Common myeloid progenitor, CD34-positive (primary cell): ENCODE data around the gene SCP2D1. TPM values are rescaled to one million over a fixed set of nuclear protein-coding genes. Genes with fewer than 3 reads are reported as not detected.

Source experiments
- CTCF ChIA-PET: fragments of 350-600 bp; sonication (Branson Sonifier 250); formaldehyde crosslinking; loops from one replicate; lab custom pipeline; 2021; ENCODE audit warnings: antibody characterized with exemption; lab: Charles Lee
- POLR2A ChIA-PET: fragments of 350-600 bp; sonication (Branson Sonifier 250); formaldehyde crosslinking; loops from one replicate; lab custom pipeline; 2021; ENCODE audit warnings: antibody characterized with exemption; lab: Charles Lee
- DNase-seq, 3 donors: peaks; one replicate each; pipeline versions ENCODE4 v3.0.0 to v3.0.0-alpha.2; 2013
- H3K27ac ChIP-seq, 2 experiments: 1 replicate in 1 of 2; 2 replicates in 1 of 2; pipeline ENCODE4 v1.7.0; 2013; ENCODE audit warnings: inconsistent platforms in 2 of 2, low read length in 2 of 2, mild to moderate bottlenecking in 2 of 2, low read depth in 1 of 2, moderate library complexity in 1 of 2; ENCODE audit not compliant: severe bottlenecking in 2 of 2, insufficient read depth in 1 of 2, poor library complexity in 1 of 2
- H3K27me3 ChIP-seq, 5 experiments: replicated peaks in 2 of 5; 1 replicate in 3 of 5; 2 replicates in 2 of 5; pipeline versions ENCODE4 v1.6.1 to v1.7.0; 2013; ENCODE audit warnings: low read length in 4 of 5, mild to moderate bottlenecking in 2 of 5, moderate library complexity in 2 of 5, inconsistent platforms in 1 of 5; ENCODE audit not compliant: insufficient read depth in 5 of 5, control insufficient read depth in 4 of 5
- H3K36me3 ChIP-seq, 4 experiments: 1 replicate in 2 of 4; 2 replicates in 2 of 4; pipeline versions ENCODE4 v1.6.1 to v1.7.0; 2013; ENCODE audit warnings: low read length in 3 of 4, control low read depth in 1 of 4, mild to moderate bottlenecking in 1 of 4; ENCODE audit not compliant: control insufficient read depth in 4 of 4, insufficient read depth in 4 of 4
- H3K4me1 ChIP-seq, 4 experiments: 1 replicate in 3 of 4; 2 replicates in 1 of 4; pipeline versions ENCODE4 v1.6.1 to v1.7.1; 2013; ENCODE audit warnings: low read length in 3 of 4, mild to moderate bottlenecking in 3 of 4, control low read depth in 1 of 4, inconsistent platforms in 1 of 4, moderate library complexity in 1 of 4; ENCODE audit not compliant: control insufficient read depth in 4 of 4, insufficient read depth in 4 of 4; ENCODE audit errors: control extremely low read depth in 1 of 4
- H3K4me3 ChIP-seq, 7 experiments: 1 replicate in 4 of 7; 2 replicates in 3 of 7; pipeline versions ENCODE4 v1.5.1 to v1.7.0; 2013; ENCODE audit warnings: mild to moderate bottlenecking in 7 of 7, low read length in 6 of 7, moderate library complexity in 6 of 7, inconsistent platforms in 2 of 7, low read depth in 2 of 7, control low read depth in 1 of 7; ENCODE audit not compliant: insufficient read depth in 4 of 7, control insufficient read depth in 1 of 7; ENCODE audit errors: extremely low read depth in 1 of 7
- H3K9me3 ChIP-seq, 5 experiments: 1 replicate in 4 of 5; 2 replicates in 1 of 5; pipeline versions ENCODE4 v1.6.1 to v1.7.1; 2013; ENCODE audit warnings: low read length in 4 of 5, mild to moderate bottlenecking in 2 of 5, inconsistent platforms in 1 of 5, low read depth in 1 of 5, moderate library complexity in 1 of 5; ENCODE audit not compliant: control insufficient read depth in 4 of 5, insufficient read depth in 2 of 5; ENCODE audit errors: control extremely low read depth in 1 of 5
- WGBS: methylation state at CpG from one replicate; pipeline ENCODE4 v1.1.5; 2013; ENCODE audit not compliant: insufficient coverage; 5-methylcytosine and 5-hydroxymethylcytosine counted together
- polyA plus RNA-seq: library from polyadenylated mRNA; unstranded; fragments of 120-200 nt; gene quantifications from one replicate; pipeline ENCODE4 v1.2.1, GENCODE V29; 2013

Gene SCP2D1
- polyA plus RNA-seq = not detected

- Histone ChIP-seq H3K27ac (no peak within 1 kb of the TSS), H3K4me1 (no peaks in the 10 kb centered on the region), H3K27me3 (no peaks in the 10 kb centered on the region), H3K4me3 (no peak within 1 kb of the TSS), H3K9me3 (peaks cover 0 to 3% (median 0%) of the 10 kb centered on the region in 5 experiments), H3K36me3 (no peaks in the 10 kb centered on the region)
- ChIA-PET POLR2A (no interaction called here), CTCF (no interaction called here)
- 83% methylated on average over 3 of the region's 3 CpGs for WGBS
- DNase-seq = no peak
Measured at GRCh38 chr20:18813483-18813882, at the start of gene SCP2D1. Gene SCP2D1, plus strand, starts transcription at chr20:18813783. Its CDS starts 33 bp downstream, at chr20:18813816.

- peaks cover 4 to 12% (median 5%) of the 10 kb centered on the region in 4 experiments for H3K36me3 ChIP-seq
- CTCF ChIA-PET = no interaction called here
- WGBS = 64% methylated on average over 5 of the region's 5 CpGs
- no peak overlapping the region for H3K27ac ChIP-seq
- no peaks in the 10 kb centered on the region for H3K4me1 ChIP-seq
- H3K4me3 ChIP-seq = no peak overlapping the region
- no peaks in the 10 kb centered on the region for H3K9me3 ChIP-seq
- no peak for DNase-seq
- H3K27me3 ChIP-seq = no peaks in the 10 kb centered on the region
- POLR2A ChIA-PET = interaction anchor here (0.8 kb wide), 1 partner anchor 27 kb away, joined by 4 read pairs; no protein-coding TSS in a partner anchor
Measured at GRCh38 chr20:18767676-18768075, 45.9 kb upstream of the SCP2D1 start.

- no CpG with 5 or more reads among the region's 1 CpG for WGBS
- H3K9me3 ChIP-seq = no peaks in the 10 kb centered on the region
- H3K27me3 ChIP-seq = no peaks in the 10 kb centered on the region
- H3K36me3 ChIP-seq = no peaks in the 10 kb centered on the region
- H3K4me1 ChIP-seq = no peaks in the 10 kb centered on the region
- H3K27ac ChIP-seq = no peak overlapping the region
- POLR2A ChIA-PET = no interaction called here
- CTCF ChIA-PET = no interaction called here
- no peak overlapping the region for H3K4me3 ChIP-seq
- no peak for DNase-seq
Measured at GRCh38 chr20:18773566-18773965, 40.0 kb upstream of the SCP2D1 start.

- Histone ChIP-seq H3K4me3 (no peak overlapping the region), H3K36me3 (no peaks in the 10 kb centered on the region), H3K9me3 (no peaks in the 10 kb centered on the region), H3K4me1 (no peaks in the 10 kb centered on the region), H3K27ac (no peak overlapping the region), H3K27me3 (no peaks in the 10 kb centered on the region)
- POLR2A ChIA-PET = no interaction called here
- no peak for DNase-seq
- WGBS = 83% methylated on average over 1 of the region's 2 CpGs
- CTCF ChIA-PET = no interaction called here
Measured at GRCh38 chr20:18774207-18774606, 39.4 kb upstream of the SCP2D1 start.

- ChIA-PET POLR2A (no interaction called here), CTCF (no interaction called here)
- DNase-seq = no peak
- 96% methylated on average over 5 of the region's 5 CpGs for WGBS
- H3K27me3 ChIP-seq = no peaks in the 10 kb centered on the region
- no peak overlapping the region for H3K4me3 ChIP-seq
- H3K27ac ChIP-seq = no peak overlapping the region
- no peaks in the 10 kb centered on the region for H3K9me3 ChIP-seq
- H3K4me1 ChIP-seq = no peaks in the 10 kb centered on the region
- H3K36me3 ChIP-seq = no peaks in the 10 kb centered on the region
Measured at GRCh38 chr20:18775633-18776032, 38.0 kb upstream of the SCP2D1 start.

- Histone ChIP-seq H3K27ac (no peak overlapping the region), H3K36me3 (no peaks in the 10 kb centered on the region), H3K4me1 (no peaks in the 10 kb centered on the region), H3K27me3 (no peaks in the 10 kb centered on the region), H3K9me3 (no peaks in the 10 kb centered on the region), H3K4me3 (no peak overlapping the region)
- 90% methylated on average over 8 of the region's 10 CpGs for WGBS
- POLR2A ChIA-PET = interaction anchor here (0.6 kb wide), 1 partner anchor 46 kb away, joined by 3 read pairs; no protein-coding TSS in a partner anchor
- no peak for DNase-seq
- CTCF ChIA-PET = interaction anchor here (0.8 kb wide), 1 partner anchor 22 kb away, joined by 4 read pairs; no protein-coding TSS in a partner anchor
Measured at GRCh38 chr20:18778690-18779392, 34.7 kb upstream of the SCP2D1 start.

- H3K36me3 ChIP-seq = no peaks in the 10 kb centered on the region
- H3K4me1 ChIP-seq = no peaks in the 10 kb centered on the region
- 100% methylated on average over 6 of the region's 9 CpGs for WGBS
- no peak for DNase-seq
- no peak overlapping the region for H3K27ac ChIP-seq
- no peak overlapping the region for H3K4me3 ChIP-seq
- ChIA-PET CTCF (interaction anchor here (0.9 kb wide), 1 partner anchor 11 kb away, joined by 3 read pairs; no protein-coding TSS in a partner anchor), POLR2A (no interaction called here)
- H3K27me3 ChIP-seq = no peaks in the 10 kb centered on the region
- H3K9me3 ChIP-seq = no peaks in the 10 kb centered on the region
Measured at GRCh38 chr20:18780385-18781130, 33.0 kb upstream of the SCP2D1 start.
